NCI-H82 treated with DMSO at 0.1 percent for 48 hours (cell line): ENCODE results near the gene CHD1L.
"Not testable (repeated sequence)": the region's sequence is repeated elsewhere in the genome, so short reads cannot be mapped to it uniquely, and the experiment has no call there.

Source experiments
- DNase-seq: peaks from one replicate; lab custom pipeline; 2025; ENCODE audit not compliant: unreplicated experiment; lab: John Stamatoyannopoulos, UW

CHD1L gene

GRCh38 chr1:147266381-147266780, 23.9 kb downstream of the CHD1L start:
- DNase-seq: no peak

- DNase-seq: no peak
Measured at GRCh38 chr1:147267711-147268110, 25.2 kb downstream of the CHD1L start.

GRCh38 chr1:147270721-147271120, 28.2 kb downstream of the CHD1L start:
- no peak for DNase-seq

- no peak for DNase-seq
Measured at GRCh38 chr1:147272042-147272441, 29.6 kb downstream of the CHD1L start.

- peak; percentile 2 for DNase-seq
Measured at GRCh38 chr1:147273409-147274336, 31.2 kb downstream of the CHD1L start.

GRCh38 chr1:147281950-147282349, 39.5 kb downstream of the CHD1L start:
- no peak for DNase-seq

GRCh38 chr1:147283011-147283410, 40.5 kb downstream of the CHD1L start:
- DNase-seq: no peak

- DNase-seq: no peak
Measured at GRCh38 chr1:147287133-147287865, 44.8 kb downstream of the CHD1L start.

GRCh38 chr1:147292012-147292411, 49.5 kb downstream of the CHD1L start:
- DNase-seq: no peak

GRCh38 chr1:147292631-147293251, 50.3 kb downstream of the CHD1L start:
- DNase-seq: no peak

- DNase-seq: no peak
Measured at GRCh38 chr1:147297438-147297837, 55.0 kb downstream of the CHD1L start.

GRCh38 chr1:147305803-147306202, 63.3 kb downstream of the CHD1L start:
- DNase-seq: not testable (repeated sequence)

GRCh38 chr1:147316968-147317367, 74.5 kb downstream of the CHD1L start:
- no peak for DNase-seq

- DNase-seq: not testable (repeated sequence)
Measured at GRCh38 chr1:147326933-147327687, 84.6 kb downstream of the CHD1L start.

- DNase-seq: no peak
Measured at GRCh38 chr1:147334292-147334691, 91.8 kb downstream of the CHD1L start.

- DNase-seq: no peak
Measured at GRCh38 chr1:147336291-147336690, 93.8 kb downstream of the CHD1L start.

GRCh38 chr1:147337040-147337630, 94.7 kb downstream of the CHD1L start:
- no peak for DNase-seq

- no peak for DNase-seq
Measured at GRCh38 chr1:147338571-147338970, 96.1 kb downstream of the CHD1L start.

- DNase-seq: no peak
Measured at GRCh38 chr1:147341246-147341645, 98.8 kb downstream of the CHD1L start.
